ENCODE measurements around the gene GP2. TPM values are rescaled to one million over a fixed set of nuclear protein-coding genes. Genes with fewer than 3 reads are reported as not detected.

Gene GP2
- total RNA-seq, 1 experiment from 2014 or later = not detected

- DNase-seq (ENCODE audit: unreplicated experiment) = no peak
- Mint-ChIP-seq H3K4me1 (ENCODE audit: insufficient read depth, unreplicated experiment) (no peaks in the 10 kb centered on the region), H3K9me3 (ENCODE audit: unreplicated experiment) (peaks cover 7% of the 10 kb centered on the region), H3K27ac (ENCODE audit: low read depth, unreplicated experiment) (no peak overlapping the region), H3K36me3 (ENCODE audit: insufficient read depth, unreplicated experiment) (no peaks in the 10 kb centered on the region), H3K4me3 (ENCODE audit: unreplicated experiment) (no peak overlapping the region), H3K27me3 (ENCODE audit: insufficient read depth, unreplicated experiment) (peaks cover 6% of the 10 kb centered on the region)
- POLR2A ChIA-PET = no interaction called here
- intact Hi-C loops (cut with micrococcal nuclease) = no loop called here
- BruUV-seq (replicated peaks) = no TSS peak
- TF ChIP-seq, protein P1, sequence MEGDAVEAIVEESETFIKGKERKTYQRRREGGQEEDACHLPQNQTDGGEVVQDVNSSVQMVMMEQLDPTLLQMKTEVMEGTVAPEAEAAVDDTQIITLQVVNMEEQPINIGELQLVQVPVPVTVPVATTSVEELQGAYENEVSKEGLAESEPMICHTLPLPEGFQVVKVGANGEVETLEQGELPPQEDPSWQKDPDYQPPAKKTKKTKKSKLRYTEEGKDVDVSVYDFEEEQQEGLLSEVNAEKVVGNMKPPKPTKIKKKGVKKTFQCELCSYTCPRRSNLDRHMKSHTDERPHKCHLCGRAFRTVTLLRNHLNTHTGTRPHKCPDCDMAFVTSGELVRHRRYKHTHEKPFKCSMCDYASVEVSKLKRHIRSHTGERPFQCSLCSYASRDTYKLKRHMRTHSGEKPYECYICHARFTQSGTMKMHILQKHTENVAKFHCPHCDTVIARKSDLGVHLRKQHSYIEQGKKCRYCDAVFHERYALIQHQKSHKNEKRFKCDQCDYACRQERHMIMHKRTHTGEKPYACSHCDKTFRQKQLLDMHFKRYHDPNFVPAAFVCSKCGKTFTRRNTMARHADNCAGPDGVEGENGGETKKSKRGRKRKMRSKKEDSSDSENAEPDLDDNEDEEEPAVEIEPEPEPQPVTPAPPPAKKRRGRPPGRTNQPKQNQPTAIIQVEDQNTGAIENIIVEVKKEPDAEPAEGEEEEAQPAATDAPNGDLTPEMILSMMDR (IDR thresholded peaks at IDR 0.05; ENCODE audit: unreplicated experiment) = no peak
- CTCF ChIA-PET = interaction anchor here (0.6 to 3.6 kb wide), 6 partner anchors 11 to 426 kb away, joined by 3 to 18 read pairs (median 5); no protein-coding TSS in a partner anchor
Observed at GRCh38 chr16:20311548-20311947, 15.8 kb downstream of the GP2 start.

DNA sequence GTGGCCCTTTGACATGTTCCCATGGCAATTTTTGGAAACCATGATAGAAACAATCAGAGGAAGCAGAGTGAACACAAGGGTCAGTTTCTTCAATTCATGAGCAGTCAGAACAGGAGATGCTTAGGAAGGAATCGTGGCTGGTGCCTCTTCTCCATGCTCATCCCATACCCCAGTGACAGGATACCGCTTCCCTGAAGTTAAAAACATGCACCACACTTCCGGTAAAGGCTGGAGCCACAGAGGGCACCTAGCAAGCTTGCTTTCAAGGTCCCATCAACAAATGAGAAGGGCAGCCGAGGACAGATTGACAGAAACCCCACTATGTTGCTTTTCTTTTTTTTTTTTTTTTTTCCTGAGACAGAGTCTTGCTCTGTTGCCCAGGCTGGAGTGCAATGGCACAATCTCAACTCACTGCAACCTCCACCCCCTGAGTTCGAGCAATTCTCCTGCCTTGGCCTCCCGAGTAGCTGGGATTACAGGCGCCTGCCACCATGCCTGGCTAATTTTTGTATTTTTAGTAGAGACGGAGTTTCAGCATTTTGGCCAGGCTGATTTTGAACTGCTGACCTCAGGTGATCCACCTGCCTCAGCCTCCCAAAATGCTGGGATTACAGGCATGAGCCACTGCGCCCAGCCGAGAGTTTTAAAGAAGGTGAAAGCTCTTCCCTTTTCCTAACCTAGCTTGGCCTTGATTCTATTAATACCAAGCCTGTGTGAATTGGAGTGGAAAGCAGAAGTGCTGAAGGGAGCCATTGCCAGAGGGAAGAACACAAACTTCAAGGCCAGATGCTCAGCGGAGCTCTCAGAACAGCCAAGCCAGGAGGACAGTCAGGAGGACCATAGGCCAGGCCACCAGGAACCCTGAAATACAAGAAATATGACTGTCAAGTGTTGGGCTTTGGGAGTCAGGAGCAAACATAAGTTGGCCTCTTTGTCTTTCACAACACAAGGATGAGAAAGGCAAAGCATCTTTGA lies 16.6 kb downstream of the GP2 start:
- ChIA-PET CTCF (interaction anchor here (0.6 to 3.6 kb wide), 3 partner anchors 10 to 425 kb away, joined by 3 to 18 read pairs (median 4); no protein-coding TSS in a partner anchor), POLR2A (no interaction called here)
- TF ChIP-seq, protein P1 (IDR thresholded peaks at IDR 0.05; ENCODE audit: unreplicated experiment) = no peak
- Mint-ChIP-seq H3K27ac (ENCODE audit: low read depth, unreplicated experiment) (no peak overlapping the region), H3K9me3 (ENCODE audit: unreplicated experiment) (peaks cover 7% of the 10 kb centered on the region), H3K36me3 (ENCODE audit: insufficient read depth, unreplicated experiment) (no peaks in the 10 kb centered on the region), H3K27me3 (ENCODE audit: insufficient read depth, unreplicated experiment) (peaks cover 6% of the 10 kb centered on the region), H3K4me1 (ENCODE audit: insufficient read depth, unreplicated experiment) (no peaks in the 10 kb centered on the region), H3K4me3 (ENCODE audit: unreplicated experiment) (no peak overlapping the region)
- no TSS peak for BruUV-seq (replicated peaks)
- intact Hi-C loops (cut with micrococcal nuclease) = no loop called here
- DNase-seq (ENCODE audit: unreplicated experiment) = no peak

DNA sequence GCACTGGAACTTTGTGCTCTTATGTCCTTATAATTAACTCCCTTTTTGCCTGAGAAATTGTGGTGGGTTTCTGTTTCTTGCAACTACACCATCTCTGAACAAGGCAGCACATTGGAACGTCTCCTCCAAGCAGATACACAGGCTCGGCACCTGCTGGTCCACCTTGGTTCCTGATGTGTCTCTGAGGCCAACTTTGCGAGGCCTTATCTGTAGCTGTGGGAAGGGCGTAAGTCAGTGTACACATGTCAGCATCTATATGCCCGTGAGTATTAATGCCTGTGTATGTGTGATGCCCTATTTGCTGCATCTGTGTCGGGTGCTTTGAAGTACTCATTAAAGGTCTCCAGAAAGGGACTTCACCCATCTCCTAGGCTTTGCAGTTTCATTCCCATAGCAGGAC lies 17.5 kb downstream of the GP2 start:
- H3K4me1 Mint-ChIP-seq (ENCODE audit: insufficient read depth, unreplicated experiment) = no peaks in the 10 kb centered on the region
- peaks cover 6% of the 10 kb centered on the region for H3K27me3 Mint-ChIP-seq (ENCODE audit: insufficient read depth, unreplicated experiment)
- DNase-seq (ENCODE audit: unreplicated experiment) = no peak
- peaks cover 7% of the 10 kb centered on the region for H3K9me3 Mint-ChIP-seq (ENCODE audit: unreplicated experiment)
- no TSS peak for BruUV-seq (replicated peaks)
- ChIA-PET CTCF (interaction anchor here (0.6 to 3.6 kb wide), 3 partner anchors 9 to 708 kb away, joined by 3 to 21 read pairs (median 18); no protein-coding TSS in a partner anchor), POLR2A (no interaction called here)
- no peak overlapping the region for H3K4me3 Mint-ChIP-seq (ENCODE audit: unreplicated experiment)
- TF ChIP-seq, protein P1 (IDR thresholded peaks at IDR 0.05; ENCODE audit: unreplicated experiment) = no peak
- H3K27ac Mint-ChIP-seq (ENCODE audit: low read depth, unreplicated experiment) = no peak overlapping the region
- H3K36me3 Mint-ChIP-seq (ENCODE audit: insufficient read depth, unreplicated experiment) = no peaks in the 10 kb centered on the region
- intact Hi-C loops (cut with micrococcal nuclease) = no loop called here

DNA sequence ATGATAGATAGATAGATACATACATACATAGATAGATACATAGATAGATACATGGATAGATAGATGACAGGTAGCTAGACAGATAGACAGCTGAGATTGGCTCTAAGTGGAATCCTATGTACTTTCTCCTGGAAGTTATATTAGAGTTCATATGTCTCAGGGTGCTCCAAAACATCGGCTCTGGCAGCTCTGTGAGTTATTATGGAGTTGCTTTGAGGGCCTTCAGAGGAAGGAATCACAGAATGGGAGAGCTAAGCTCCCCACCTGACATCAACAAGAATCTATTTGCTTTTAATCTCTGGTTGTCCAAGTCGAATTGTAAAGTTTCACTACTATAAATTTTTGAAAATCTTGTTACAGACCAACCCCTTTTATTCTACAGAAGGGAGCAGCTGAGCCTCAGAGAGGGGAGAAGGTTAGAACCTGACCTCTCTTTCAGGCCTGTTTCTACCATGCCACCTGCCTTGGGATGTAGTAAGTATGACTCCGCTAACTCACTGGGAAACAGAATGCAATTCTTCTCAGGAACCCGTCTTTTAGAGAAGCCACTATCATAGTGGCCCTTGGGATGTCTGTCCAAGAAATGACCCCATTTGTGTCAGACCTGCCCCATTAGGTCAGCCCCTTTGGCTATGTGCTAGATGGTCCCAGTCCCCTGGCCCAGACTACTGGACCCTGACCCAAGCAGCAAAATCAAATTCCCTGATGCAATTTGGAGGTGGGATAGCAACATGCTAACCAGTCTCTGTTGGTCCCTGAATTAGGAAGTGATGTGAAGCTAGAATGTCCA lies 18.3 kb downstream of the GP2 start:
- Mint-ChIP-seq H3K4me1 (ENCODE audit: insufficient read depth, unreplicated experiment) (no peaks in the 10 kb centered on the region), H3K36me3 (ENCODE audit: insufficient read depth, unreplicated experiment) (no peaks in the 10 kb centered on the region), H3K9me3 (ENCODE audit: unreplicated experiment) (peaks cover 7% of the 10 kb centered on the region), H3K4me3 (ENCODE audit: unreplicated experiment) (no peak overlapping the region), H3K27me3 (ENCODE audit: insufficient read depth, unreplicated experiment) (peaks cover 6% of the 10 kb centered on the region), H3K27ac (ENCODE audit: low read depth, unreplicated experiment) (no peak overlapping the region)
- TF ChIP-seq, protein P1 (IDR thresholded peaks at IDR 0.05; ENCODE audit: unreplicated experiment) = no peak
- POLR2A ChIA-PET = no interaction called here
- no TSS peak for BruUV-seq (replicated peaks)
- CTCF ChIA-PET = interaction anchor here (0.5 to 3.6 kb wide), 4 partner anchors 8 to 401 kb away, joined by 3 to 21 read pairs (median 10); no protein-coding TSS in a partner anchor
- intact Hi-C loops (cut with micrococcal nuclease) = no loop called here
- DNase-seq (ENCODE audit: unreplicated experiment) = no peak

Measured in MCF 10A (cell line).